ENCODE measurements around the gene SPSB2. TPM values are rescaled to one million over a fixed set of nuclear protein-coding genes. Genes with fewer than 3 reads are reported as not detected.
A peak's percentile ranks its signal among the peaks of the same experiment; 100 is the strongest.

SPSB2 gene
- total RNA-seq, 1 donor from 2014 or later, result 5.5 TPM

- DNase-seq (ENCODE audit: extremely low read depth, low read depth, low spot score), result no peak
Observed at GRCh38 chr12:6834873-6835272, 38.2 kb downstream of the SPSB2 start.

- no peak for DNase-seq (ENCODE audit: extremely low read depth, low read depth, low spot score)
Observed at GRCh38 chr12:6834254-6834653, 38.8 kb downstream of the SPSB2 start.

GRCh38 chr12:6833189-6833890 is 39.8 kb downstream of the SPSB2 start:
- DNase-seq (ENCODE audit: extremely low read depth, low read depth, low spot score), result no peak

GRCh38 chr12:6832125-6832524 is 41.0 kb downstream of the SPSB2 start:
- DNase-seq (ENCODE audit: extremely low read depth, low read depth, low spot score), result no peak

- DNase-seq (ENCODE audit: extremely low read depth, low read depth, low spot score), result no peak
Observed at GRCh38 chr12:6831450-6831995, 41.6 kb downstream of the SPSB2 start.

- DNase-seq (ENCODE audit: extremely low read depth, low read depth, low spot score), result no peak
Observed at GRCh38 chr12:6830999-6831398, 42.1 kb downstream of the SPSB2 start.

GRCh38 chr12:6830286-6830890 is 42.7 kb downstream of the SPSB2 start:
- no peak for DNase-seq (ENCODE audit: extremely low read depth, low read depth, low spot score)

- no peak for DNase-seq (ENCODE audit: extremely low read depth, low read depth, low spot score)
Observed at GRCh38 chr12:6829536-6830220, 43.4 kb downstream of the SPSB2 start.

GRCh38 chr12:6828781-6829535 is 44.1 kb downstream of the SPSB2 start:
- DNase-seq (ENCODE audit: extremely low read depth, low read depth, low spot score), result no peak

- no peak for DNase-seq (ENCODE audit: extremely low read depth, low read depth, low spot score)
Observed at GRCh38 chr12:6827982-6828780, 44.9 kb downstream of the SPSB2 start, which contains the start of gene P3H3. Gene P3H3, plus strand, starts transcription at chr12:6828407. Its CDS starts 34 bp downstream, at chr12:6828441.

GRCh38 chr12:6827437-6827911 is 45.6 kb downstream of the SPSB2 start:
- no peak for DNase-seq (ENCODE audit: extremely low read depth, low read depth, low spot score)

- DNase-seq (ENCODE audit: extremely low read depth, low read depth, low spot score), result no peak
Observed at GRCh38 chr12:6826734-6827436, 46.2 kb downstream of the SPSB2 start.

- no peak for DNase-seq (ENCODE audit: extremely low read depth, low read depth, low spot score)
Observed at GRCh38 chr12:6826125-6826733, 46.9 kb downstream of the SPSB2 start.

GRCh38 chr12:6825398-6826124 is 47.5 kb downstream of the SPSB2 start:
- peak; percentile 50 for DNase-seq (ENCODE audit: extremely low read depth, low read depth, low spot score)

- DNase-seq (ENCODE audit: extremely low read depth, low read depth, low spot score), result no peak
Observed at GRCh38 chr12:6824901-6825381, 48.2 kb downstream of the SPSB2 start.

- no peak for DNase-seq (ENCODE audit: extremely low read depth, low read depth, low spot score)
Observed at GRCh38 chr12:6824085-6824775, 48.9 kb downstream of the SPSB2 start.

Measured in glomerular endothelial cell (primary cell).